Neural progenitor cell (in vitro differentiated cells): Measurements from ENCODE around the gene GOLM1. TPM values are rescaled to one million over a fixed set of nuclear protein-coding genes. Genes with fewer than 3 reads are reported as not detected.

Experiments
- DNase-seq: peaks from one replicate; pipeline ENCODE4 v3.0.0-alpha.2; 2016; ENCODE audit warnings: low spot score
- H2AFZ ChIP-seq: fragments of 200-600 bp; sonication (generic); replicated peaks from 2 replicates; pipeline ENCODE4 v1.6.1; 2016; ENCODE audit warnings: antibody characterized with exemption
- H3F3A ChIP-seq: fragments of 200-600 bp; sonication (generic); 2 replicates; pipeline ENCODE4 v1.6.1; 2016; ENCODE audit warnings: antibody characterized with exemption, low read depth
- H3K27ac ChIP-seq: fragments of 200-600 bp; sonication (generic); 2 replicates; pipeline ENCODE4 v1.5.1; 2016; ENCODE audit warnings: mild to moderate bottlenecking
- H3K27me3 ChIP-seq: fragments of 200-600 bp; sonication (generic); 2 replicates; pipeline ENCODE4 v1.6.1; 2016; ENCODE audit warnings: mild to moderate bottlenecking, moderate library complexity
- H3K36me3 ChIP-seq: fragments of 200-600 bp; sonication (generic); 2 replicates; pipeline ENCODE4 v1.5.1; 2016
- H3K4me1 ChIP-seq: fragments of 200-600 bp; sonication (generic); 2 replicates; pipeline ENCODE4 v1.6.1; 2016; ENCODE audit warnings: mixed run types
- H3K4me2 ChIP-seq: fragments of 200-600 bp; sonication (generic); 2 replicates; pipeline ENCODE4 v1.6.1; 2016
- H3K4me3 ChIP-seq: fragments of 200-600 bp; sonication (generic); 2 replicates; pipeline ENCODE4 v1.5.1; 2016
- H3K79me2 ChIP-seq: fragments of 200-600 bp; sonication (generic); 2 replicates; pipeline ENCODE4 v1.6.1; 2016; ENCODE audit warnings: low read depth
- H3K9ac ChIP-seq: fragments of 200-600 bp; sonication (generic); 2 replicates; pipeline ENCODE4 v1.6.1; 2016
- H3K9me3 ChIP-seq: fragments of 200-600 bp; sonication (generic); 2 replicates; pipeline ENCODE4 v1.5.1; 2016; ENCODE audit warnings: low read depth
- H4K20me1 ChIP-seq: fragments of 200-600 bp; sonication (generic); 2 replicates; pipeline ENCODE4 v1.6.1; 2016; ENCODE audit warnings: low read depth
- H3K27ac Mint-ChIP-seq: 3 replicates; pipeline ENCODE4 v1.8.0; 2021; ENCODE audit warnings: mixed read lengths
- H3K27me3 Mint-ChIP-seq: 2 replicates; pipeline ENCODE4 v1.8.0; 2022; ENCODE audit warnings: low read depth, mild to moderate bottlenecking, inconsistent platforms, moderate library complexity, mixed read lengths; ENCODE audit not compliant: insufficient read depth
- H3K36me3 Mint-ChIP-seq: 3 replicates; pipeline ENCODE4 v1.8.0; 2021; ENCODE audit warnings: mixed read lengths
- H3K4me1 Mint-ChIP-seq: 3 replicates; pipeline ENCODE4 v1.8.0; 2021; ENCODE audit warnings: mixed read lengths
- H3K4me3 Mint-ChIP-seq: 3 replicates; pipeline ENCODE4 v1.8.0; 2021; ENCODE audit warnings: mild to moderate bottlenecking, moderate library complexity, mixed read lengths
- H3K9me3 Mint-ChIP-seq: 3 replicates; pipeline ENCODE4 v1.8.0; 2020; ENCODE audit warnings: mixed read lengths
- CTCF ChIP-seq: fragments of 200-600 bp; sonication (generic); IDR thresholded peaks from 2 replicates; pipeline ENCODE4 v1.5.1; 2017; ENCODE audit warnings: antibody characterized with exemption, mild to moderate bottlenecking
- EZH2 ChIP-seq: fragments of 200-600 bp; sonication (generic); IDR thresholded peaks from 2 replicates; pipeline ENCODE4 v1.6.1; 2017; ENCODE audit warnings: antibody characterized with exemption, mild to moderate bottlenecking, moderate library complexity
- EZH2phosphoT487 ChIP-seq: fragments of 200-600 bp; sonication (generic); IDR thresholded peaks from 2 replicates; pipeline ENCODE4 v1.6.1; 2017; ENCODE audit warnings: antibody characterized with exemption
- total RNA-seq: library from RNA; depleted of rRNA; stranded (reverse); fragments of >200 nt; gene quantifications from 2 replicates; pipeline ENCODE4 v1.2.3, GENCODE V29; 2015; ENCODE audit warnings: low replicate concordance

GOLM1 gene
- total RNA-seq, 1 donor from 2014 or later = 83.5 TPM

GRCh38 chr9:86046071-86046636, 53.2 kb downstream of the GOLM1 start:
- no peak overlapping the region for H3K4me3 Mint-ChIP-seq
- no peaks in the 10 kb centered on the region for H3K4me1 ChIP-seq
- peaks cover 36% of the 10 kb centered on the region for H3K36me3 Mint-ChIP-seq
- no peak overlapping the region for H3K9ac ChIP-seq
- no peaks in the 10 kb centered on the region for H3K79me2 ChIP-seq
- no peak overlapping the region for H3K27ac Mint-ChIP-seq
- no peak for TF ChIP-seq EZH2
- no peak for TF ChIP-seq EZH2phosphoT487
- no peak for TF ChIP-seq CTCF
- peaks cover 5% of the 10 kb centered on the region for H3K27me3 Mint-ChIP-seq
- no peaks in the 10 kb centered on the region for H3K27me3 ChIP-seq
- H3K4me1 Mint-ChIP-seq = peaks cover 3% of the 10 kb centered on the region
- no peaks in the 10 kb centered on the region for H3K9me3 Mint-ChIP-seq
- no peaks in the 10 kb centered on the region for H4K20me1 ChIP-seq
- no peak overlapping the region for H3K4me2 ChIP-seq
- H3K27ac ChIP-seq = no peak overlapping the region
- no peak overlapping the region for H3K4me3 ChIP-seq
- H2AFZ ChIP-seq = no peak overlapping the region
- H3K36me3 ChIP-seq = no peaks in the 10 kb centered on the region
- no peak for DNase-seq
- no peaks in the 10 kb centered on the region for H3K9me3 ChIP-seq
- H3F3A ChIP-seq = peaks cover 6% of the 10 kb centered on the region

- H3K9ac ChIP-seq = no peak overlapping the region
- H3K27ac ChIP-seq = no peak overlapping the region
- Mint-ChIP-seq H3K9me3 (peaks cover 2% of the 10 kb centered on the region), H3K4me3 (no peak overlapping the region), H3K4me1 (peaks cover 3% of the 10 kb centered on the region), H3K27ac (no peak overlapping the region), H3K36me3 (peaks cover 33% of the 10 kb centered on the region), H3K27me3 (peaks cover 5% of the 10 kb centered on the region)
- H3K4me3 ChIP-seq = no peak overlapping the region
- no peak overlapping the region for H2AFZ ChIP-seq
- H3K27me3 ChIP-seq = no peaks in the 10 kb centered on the region
- H4K20me1 ChIP-seq = no peaks in the 10 kb centered on the region
- no peak for DNase-seq
- no peaks in the 10 kb centered on the region for H3K9me3 ChIP-seq
- TF ChIP-seq EZH2 = no peak
- no peak for TF ChIP-seq EZH2phosphoT487
- TF ChIP-seq CTCF = no peak
- no peaks in the 10 kb centered on the region for H3K4me1 ChIP-seq
- no peaks in the 10 kb centered on the region for H3K36me3 ChIP-seq
- no peaks in the 10 kb centered on the region for H3K79me2 ChIP-seq
- H3F3A ChIP-seq = peaks cover 6% of the 10 kb centered on the region
- no peak overlapping the region for H3K4me2 ChIP-seq
Measured at GRCh38 chr9:86045654-86046053, 53.7 kb downstream of the GOLM1 start.

- DNase-seq = peak; percentile 18
- no peak overlapping the region for H3K4me3 Mint-ChIP-seq
- H3K9me3 ChIP-seq = no peaks in the 10 kb centered on the region
- H3K9ac ChIP-seq = no peak overlapping the region
- no peak overlapping the region for H3K4me2 ChIP-seq
- H3K4me1 ChIP-seq = no peaks in the 10 kb centered on the region
- peak overlapping the region; percentile 42 for H3K27ac Mint-ChIP-seq
- peaks cover 6% of the 10 kb centered on the region for H3F3A ChIP-seq
- H3K79me2 ChIP-seq = no peaks in the 10 kb centered on the region
- TF ChIP-seq EZH2 = no peak
- TF ChIP-seq CTCF = peak; percentile 37
- TF ChIP-seq EZH2phosphoT487 = no peak
- peaks cover 33% of the 10 kb centered on the region for H3K36me3 Mint-ChIP-seq
- H4K20me1 ChIP-seq = no peaks in the 10 kb centered on the region
- H3K36me3 ChIP-seq = peaks cover 3% of the 10 kb centered on the region
- no peak overlapping the region for H3K4me3 ChIP-seq
- peaks cover 5% of the 10 kb centered on the region for H3K27me3 Mint-ChIP-seq
- H3K27me3 ChIP-seq = no peaks in the 10 kb centered on the region
- H3K27ac ChIP-seq = no peak overlapping the region
- H2AFZ ChIP-seq = no peak overlapping the region
- H3K4me1 Mint-ChIP-seq = peaks cover 3% of the 10 kb centered on the region
- H3K9me3 Mint-ChIP-seq = peaks cover 2% of the 10 kb centered on the region
Measured at GRCh38 chr9:86043999-86044398, 55.4 kb downstream of the GOLM1 start.
